Thyroid gland (tissue), 4 donors: ENCODE results near the gene NRXN2. TPM values are rescaled to one million over a fixed set of nuclear protein-coding genes. Genes with fewer than 3 reads are reported as not detected.

Experiments used
- DNase-seq, 2 donors: peaks; one replicate each; pipeline ENCODE4 v3.0.0-alpha.2; 2019
- H3K27ac ChIP-seq, 3 donors: fragments of 200-600 bp; sonication (generic); 1 replicate in 2 of 3; 2 replicates in 1 of 3; pipeline ENCODE4 v1.5.1; 2016 to 2019; ENCODE audit warnings: mild to moderate bottlenecking in 1 of 3, moderate library complexity in 1 of 3
- H3K27me3 ChIP-seq: fragments of 200-600 bp; sonication (generic); one replicate; pipeline ENCODE4 v1.5.1; 2019
- H3K36me3 ChIP-seq, 2 donors: fragments of 200-600 bp; sonication (generic); one replicate each; pipeline ENCODE4 v1.5.1; 2016 to 2019
- H3K4me1 ChIP-seq, 2 donors: fragments of 200-600 bp; sonication (generic); one replicate each; pipeline ENCODE4 v1.5.1; 2017 to 2019
- H3K4me3 ChIP-seq, 3 donors: fragments of 200-600 bp; sonication (generic); replicated peaks in 1 of 3; 1 replicate in 2 of 3; 2 replicates in 1 of 3; pipeline ENCODE4 v1.5.1; 2016; ENCODE audit warnings: mild to moderate bottlenecking in 1 of 3
- H3K9me3 ChIP-seq: fragments of 200-600 bp; sonication (generic); one replicate; pipeline ENCODE4 v1.5.1; 2017
- CTCF ChIP-seq, 6 experiments: fragments of 200-600 bp in 3 of 6; fragments of 450-650 bp in 3 of 6; sonication (generic) in 3 of 6; IDR thresholded peaks; one replicate each; pipeline ENCODE4 v1.5.1; 2016 to 2019; ENCODE audit warnings: antibody characterized with exemption in 6 of 6, mild to moderate bottlenecking in 2 of 6, inconsistent platforms in 1 of 6, moderate library complexity in 1 of 6
- POLR2A ChIP-seq, 2 donors: fragments of 450-650 bp; IDR thresholded peaks; one replicate each; pipeline ENCODE4 v1.6.1; 2017; ENCODE audit warnings: antibody characterized with exemption in 2 of 2, mild to moderate bottlenecking in 2 of 2, moderate library complexity in 1 of 2
- WGBS, 2 donors: methylation state at CpG; one replicate each; pipeline ENCODE4 v1.1.5; 2017; 5-methylcytosine and 5-hydroxymethylcytosine counted together
- intact Hi-C: fragments of 100-400 bp; cut with DNase I; formaldehyde crosslinking; loops from one replicate; pipeline ENCODE4 v1.15.1; 2023
- total RNA-seq, 4 donors: library from RNA; depleted of rRNA; stranded (reverse); fragments of >200 nt; gene quantifications; one replicate each; pipeline ENCODE4 v1.2.3, GENCODE V29; 2016

The NRXN2 gene
- 10 to 100 TPM in 1 of 4 donors, 1 to 10 TPM in 3; 2.0 to 12.3 (median 4.8) TPM for total RNA-seq

DNA sequence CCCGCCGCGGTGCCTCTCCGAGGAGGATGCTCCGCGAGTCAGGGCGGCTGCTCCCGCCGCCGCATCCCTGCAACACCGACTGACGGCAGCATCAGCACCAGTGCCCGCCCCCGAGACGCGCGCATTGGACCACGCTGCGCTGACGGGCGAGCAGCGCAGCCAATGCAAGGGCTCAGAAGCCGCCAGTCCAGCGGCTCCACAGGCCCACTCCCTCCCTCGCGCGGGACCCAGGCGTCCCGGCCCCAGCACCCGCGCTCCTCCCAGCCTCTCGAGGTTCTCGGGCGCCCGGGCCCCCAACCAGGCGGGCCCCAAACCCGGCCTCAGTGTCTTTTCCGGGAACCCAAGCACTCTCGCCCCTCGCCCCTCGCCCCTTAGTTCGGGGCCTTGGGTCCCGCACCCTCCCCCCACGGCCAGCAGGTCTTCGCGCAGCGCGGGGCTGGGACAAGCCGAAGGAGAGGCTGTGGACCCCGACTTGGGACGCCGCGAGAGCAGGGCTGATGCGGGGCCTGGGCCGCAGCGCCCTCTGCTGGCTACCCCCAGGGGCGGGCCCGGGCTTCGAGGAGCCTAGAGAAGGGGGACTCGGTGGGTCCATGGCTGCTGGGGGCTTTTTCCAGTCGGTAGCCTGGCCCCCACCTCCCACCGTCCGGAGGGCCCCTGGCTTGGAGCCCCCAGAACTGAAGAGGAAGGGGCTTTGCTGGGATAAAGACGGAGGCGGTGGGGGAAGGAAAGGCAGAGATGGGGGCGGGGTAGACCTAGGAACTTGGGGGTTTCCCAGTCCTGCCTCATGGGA is at the start of gene NRXN2:
NRXN2 (minus strand) TSS at position 81 of the 790 bp plus-strand sequence. CDS start 9,498 bp downstream, outside the sequence.
- Histone ChIP-seq H3K36me3 (no peaks in the 10 kb centered on the region), H3K9me3 (no peaks in the 10 kb centered on the region), H3K4me1 (no peaks in the 10 kb centered on the region), H3K4me3 (peak within 1 kb of the TSS in 2 of 3 donors; percentile 71 to 93), H3K27ac (no peak within 1 kb of the TSS), H3K27me3 (no peaks in the 10 kb centered on the region)
- TF ChIP-seq POLR2A (IDR thresholded peaks at IDR 0.05) (no peak), CTCF (IDR thresholded peaks at IDR 0.05) (peak; percentile 80 to 99 (median 92))
- WGBS, 2 donors: 4 to 25% methylated on average over 6 to 30 of the region's 66 CpGs
- DNase-seq: peak; percentile 79 to 83
- intact Hi-C loops: loop anchor here (2.0 kb wide), 1 partner anchor 37 kb away; no protein-coding TSS in a partner anchor

- H3K27ac ChIP-seq: no peak overlapping the region
- H3K9me3 ChIP-seq: no peaks in the 10 kb centered on the region
Observed at GRCh38 chr11:64772303-64773018, 49.5 kb upstream of the NRXN2 start.

GRCh38 chr11:64771861-64772260 is 48.9 kb upstream of the NRXN2 start:
- H3K4me3 ChIP-seq: no peak overlapping the region
- 92 to 95% methylated on average over 2 of the region's 2 CpGs for WGBS, 2 donors
- peaks cover 6 to 18% of the 10 kb centered on the region in 2 donors for H3K4me1 ChIP-seq
- no peaks in the 10 kb centered on the region for H3K9me3 ChIP-seq
- TF ChIP-seq POLR2A (IDR thresholded peaks at IDR 0.05): no peak
- no peak for TF ChIP-seq CTCF (IDR thresholded peaks at IDR 0.05)
- no peak for DNase-seq
- no peaks in the 10 kb centered on the region for H3K27me3 ChIP-seq
- peaks cover 91 to 94% of the 10 kb centered on the region in 2 donors for H3K36me3 ChIP-seq
- no peak overlapping the region for H3K27ac ChIP-seq
- intact Hi-C loops: no loop called here

More at GRCh38 chr11:64772303-64773018, 49.5 kb upstream of the NRXN2 start:
- no peak overlapping the region for H3K4me3 ChIP-seq
- H3K36me3 ChIP-seq: peaks cover 85 to 88% of the 10 kb centered on the region in 2 donors
- H3K27me3 ChIP-seq: no peaks in the 10 kb centered on the region
- 76 to 79% methylated on average over 3 of the region's 3 CpGs for WGBS, 2 donors
- DNase-seq: no peak
- intact Hi-C loops: no loop called here
- TF ChIP-seq POLR2A (IDR thresholded peaks at IDR 0.05) (no peak), CTCF (IDR thresholded peaks at IDR 0.05) (no peak)
- H3K4me1 ChIP-seq: peaks cover 11 to 23% of the 10 kb centered on the region in 2 donors

DNA sequence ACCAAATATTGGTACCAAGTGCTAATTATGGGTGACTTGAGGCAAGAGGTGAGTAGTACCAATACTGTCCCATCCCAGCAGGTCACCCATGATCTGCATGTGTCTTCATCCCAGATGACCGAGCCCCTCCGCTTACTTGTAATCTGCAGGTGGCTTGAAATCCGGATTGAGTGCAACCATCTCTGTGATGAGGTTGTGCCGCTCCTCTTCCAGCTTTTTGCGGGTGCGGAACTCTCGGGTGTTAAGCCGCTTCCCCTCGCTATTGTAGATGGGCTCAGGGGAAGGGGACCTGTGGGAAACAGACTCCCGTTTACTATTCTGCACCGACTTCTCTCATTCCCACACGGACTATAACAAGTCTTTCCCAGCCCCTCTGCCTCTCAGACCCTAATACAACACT is 47.1 kb upstream of the NRXN2 start:
- Histone ChIP-seq H3K27me3 (no peaks in the 10 kb centered on the region), H3K27ac (no peak overlapping the region), H3K4me3 (no peak overlapping the region), H3K9me3 (no peaks in the 10 kb centered on the region), H3K36me3 (peaks cover 98% of the 10 kb centered on the region in 2 donors), H3K4me1 (peaks cover 0 to 7% of the 10 kb centered on the region in 2 donors)
- 96 to 97% methylated on average over 12 of the region's 12 CpGs for WGBS, 2 donors
- no peak for DNase-seq
- TF ChIP-seq POLR2A (IDR thresholded peaks at IDR 0.05) (no peak), CTCF (IDR thresholded peaks at IDR 0.05) (no peak)
- intact Hi-C loops: no loop called here
